GM12892 (cell line): ENCODE results near the gene PAGE4.

ENCODE experiments used
- POLR2A ChIP-seq: IDR thresholded peaks from 2 replicates; pipeline ENCODE4 v1.6.1; 2011; ENCODE audit warnings: low read depth, low read length, control low read depth
- TAF1 ChIP-seq: IDR thresholded peaks from 2 replicates; pipeline ENCODE4 v1.6.1; 2011; ENCODE audit warnings: low read depth, mild to moderate bottlenecking, control low read depth, low read length, borderline replicate concordance

DNA sequence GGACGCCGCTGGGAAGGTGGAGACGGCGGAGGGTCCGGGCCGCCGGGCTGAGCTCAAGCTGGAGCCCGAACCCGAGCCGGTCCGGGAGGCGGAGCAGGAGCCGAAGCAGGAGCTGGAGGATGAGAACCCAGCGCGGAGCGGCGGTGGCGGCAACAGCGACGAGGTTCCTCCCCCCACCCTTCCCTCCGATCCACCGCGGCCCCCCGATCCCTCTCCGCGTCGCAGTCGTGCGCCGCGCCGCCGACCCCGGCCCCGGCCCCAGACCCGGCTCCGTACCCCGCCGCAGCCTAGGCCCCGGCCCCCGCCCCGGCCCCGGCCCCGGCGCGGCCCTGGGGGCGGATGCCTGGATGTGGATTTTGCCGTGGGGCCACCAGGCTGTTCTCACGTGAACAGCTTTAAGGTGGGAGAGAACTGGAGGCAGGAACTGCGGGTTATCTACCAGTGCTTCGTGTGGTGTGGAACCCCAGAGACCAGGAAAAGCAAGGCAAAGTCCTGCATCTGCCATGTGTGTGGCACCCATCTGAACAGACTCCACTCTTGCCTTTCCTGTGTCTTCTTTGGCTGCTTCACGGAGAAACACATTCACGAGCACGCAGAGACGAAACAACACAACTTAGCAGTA, 50.7 kb downstream of the PAGE4 start:
- no peak for TF ChIP-seq TAF1
- no peak for TF ChIP-seq POLR2A
